NB4 (cell line): ENCODE results near the gene UBD.

ENCODE experiments used
- DNase-seq: peaks from one replicate; pipeline ENCODE4 v3.0.0; 2010; ENCODE audit warnings: low read depth
- H3K4me3 ChIP-seq: one replicate; pipeline ENCODE4 v1.5.1; 2011; ENCODE audit warnings: mild to moderate bottlenecking, low read depth, low read length, moderate library complexity
- MYC ChIP-seq: IDR thresholded peaks from 2 replicates; pipeline ENCODE4 v1.6.1; 2011; ENCODE audit warnings: low read depth, low read length
- POLR2A ChIP-seq: IDR thresholded peaks from 2 replicates; pipeline ENCODE4 v1.6.1; 2011; ENCODE audit warnings: mild to moderate bottlenecking; ENCODE audit not compliant: insufficient read length; ENCODE audit errors: extremely low read depth
- TF ChIP-seq, protein P1 (sequence below): IDR thresholded peaks from 2 replicates; pipeline ENCODE4 v1.6.1; 2011; ENCODE audit warnings: low read depth, low read length
- TF ChIP-seq, protein P2 (sequence below): IDR thresholded peaks from one replicate; pipeline ENCODE4 v1.5.1; 2012; ENCODE audit warnings: low read depth, low read length

UBD gene

DNA sequence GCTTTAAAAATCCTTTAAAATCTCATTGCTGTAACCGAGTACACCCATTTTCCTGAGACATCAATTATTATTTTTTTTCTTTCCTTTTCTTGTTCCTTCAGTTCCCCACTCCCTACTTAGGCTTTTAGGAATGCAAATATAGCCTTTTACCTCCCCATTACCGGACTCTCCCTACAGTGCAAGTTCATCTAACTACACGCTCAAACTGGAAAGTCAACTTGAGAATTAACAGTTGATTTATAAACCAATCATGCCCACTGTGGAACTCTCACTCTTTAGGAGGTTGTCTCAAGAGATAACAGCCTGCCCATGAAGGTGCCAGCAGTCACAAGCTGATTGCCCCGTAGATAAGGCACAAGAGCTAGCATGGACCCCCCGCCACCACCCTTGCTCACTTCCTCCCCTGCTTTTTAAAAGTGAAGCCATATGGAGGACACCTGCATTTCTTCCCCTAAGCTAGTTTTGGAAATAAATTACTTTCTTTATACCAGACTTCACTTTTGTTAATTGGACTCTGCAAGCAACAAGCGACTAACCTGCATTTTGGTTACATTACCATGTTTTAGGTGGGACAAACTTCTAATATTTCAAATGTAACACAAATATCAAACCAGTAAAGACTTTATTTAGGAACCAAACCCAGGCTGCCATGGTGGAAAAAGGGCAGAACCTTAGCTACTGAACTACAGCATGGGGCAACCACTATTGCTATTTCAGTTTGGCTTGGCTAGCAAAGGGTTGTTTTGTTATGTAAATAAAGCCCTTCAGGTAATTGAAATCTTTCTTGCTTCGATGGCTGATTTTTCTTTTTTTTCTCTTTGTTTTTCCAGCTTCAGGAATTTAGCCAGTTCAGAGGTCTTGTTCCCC is 34.9 kb downstream of the UBD start:
- DNase-seq = no peak
- no peak overlapping the region for H3K4me3 ChIP-seq
- TF ChIP-seq, protein P1, sequence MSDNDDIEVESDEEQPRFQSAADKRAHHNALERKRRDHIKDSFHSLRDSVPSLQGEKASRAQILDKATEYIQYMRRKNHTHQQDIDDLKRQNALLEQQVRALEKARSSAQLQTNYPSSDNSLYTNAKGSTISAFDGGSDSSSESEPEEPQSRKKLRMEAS = no peak
- TF ChIP-seq, protein P2, sequence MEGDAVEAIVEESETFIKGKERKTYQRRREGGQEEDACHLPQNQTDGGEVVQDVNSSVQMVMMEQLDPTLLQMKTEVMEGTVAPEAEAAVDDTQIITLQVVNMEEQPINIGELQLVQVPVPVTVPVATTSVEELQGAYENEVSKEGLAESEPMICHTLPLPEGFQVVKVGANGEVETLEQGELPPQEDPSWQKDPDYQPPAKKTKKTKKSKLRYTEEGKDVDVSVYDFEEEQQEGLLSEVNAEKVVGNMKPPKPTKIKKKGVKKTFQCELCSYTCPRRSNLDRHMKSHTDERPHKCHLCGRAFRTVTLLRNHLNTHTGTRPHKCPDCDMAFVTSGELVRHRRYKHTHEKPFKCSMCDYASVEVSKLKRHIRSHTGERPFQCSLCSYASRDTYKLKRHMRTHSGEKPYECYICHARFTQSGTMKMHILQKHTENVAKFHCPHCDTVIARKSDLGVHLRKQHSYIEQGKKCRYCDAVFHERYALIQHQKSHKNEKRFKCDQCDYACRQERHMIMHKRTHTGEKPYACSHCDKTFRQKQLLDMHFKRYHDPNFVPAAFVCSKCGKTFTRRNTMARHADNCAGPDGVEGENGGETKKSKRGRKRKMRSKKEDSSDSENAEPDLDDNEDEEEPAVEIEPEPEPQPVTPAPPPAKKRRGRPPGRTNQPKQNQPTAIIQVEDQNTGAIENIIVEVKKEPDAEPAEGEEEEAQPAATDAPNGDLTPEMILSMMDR = no peak
- TF ChIP-seq POLR2A (no peak), MYC (no peak)

DNA sequence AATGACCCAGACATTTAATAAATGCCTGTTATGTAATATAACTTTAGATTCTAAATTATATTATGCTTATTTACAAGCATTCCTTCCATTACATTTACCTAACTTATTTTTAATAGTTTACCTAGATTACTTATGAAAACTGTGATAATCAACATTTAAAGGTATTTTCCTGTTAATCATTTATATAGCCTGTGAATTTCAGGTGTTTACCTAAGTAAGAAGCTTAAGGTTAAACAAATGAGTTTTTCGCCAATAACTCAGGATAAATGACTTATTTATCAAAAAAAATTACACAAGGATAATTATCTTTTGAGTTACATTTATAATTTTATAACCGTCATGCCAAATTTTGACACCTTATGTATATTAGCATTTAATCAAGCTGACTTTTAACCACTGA is 35.5 kb downstream of the UBD start:
- DNase-seq = no peak
- no peak for TF ChIP-seq MYC
- TF ChIP-seq, protein P2 = no peak
- TF ChIP-seq, protein P1 = no peak
- TF ChIP-seq POLR2A = no peak
- no peak overlapping the region for H3K4me3 ChIP-seq

DNA sequence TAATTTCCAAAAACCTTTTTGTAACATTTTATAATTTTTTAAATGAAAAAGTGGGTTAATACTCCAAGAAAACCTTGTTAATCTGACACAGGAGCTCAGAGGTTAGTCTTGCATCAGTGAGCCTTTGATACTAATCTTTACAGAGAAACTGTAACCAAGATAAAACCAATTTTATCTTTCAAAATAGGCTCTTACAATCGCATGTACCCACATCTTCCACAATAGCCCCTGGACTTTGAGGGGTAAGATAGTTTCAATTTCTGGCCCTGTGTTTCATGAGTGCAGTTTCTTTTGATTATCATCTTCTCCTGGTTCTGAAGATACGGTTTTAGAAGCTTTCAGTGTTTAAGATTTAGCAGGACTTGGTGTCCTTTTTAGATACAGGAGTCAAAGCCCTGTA is 37.3 kb downstream of the UBD start:
- no peak for DNase-seq
- no peak overlapping the region for H3K4me3 ChIP-seq
- TF ChIP-seq POLR2A (no peak), MYC (no peak)
- TF ChIP-seq, protein P1 = no peak
- TF ChIP-seq, protein P2 = no peak

DNA sequence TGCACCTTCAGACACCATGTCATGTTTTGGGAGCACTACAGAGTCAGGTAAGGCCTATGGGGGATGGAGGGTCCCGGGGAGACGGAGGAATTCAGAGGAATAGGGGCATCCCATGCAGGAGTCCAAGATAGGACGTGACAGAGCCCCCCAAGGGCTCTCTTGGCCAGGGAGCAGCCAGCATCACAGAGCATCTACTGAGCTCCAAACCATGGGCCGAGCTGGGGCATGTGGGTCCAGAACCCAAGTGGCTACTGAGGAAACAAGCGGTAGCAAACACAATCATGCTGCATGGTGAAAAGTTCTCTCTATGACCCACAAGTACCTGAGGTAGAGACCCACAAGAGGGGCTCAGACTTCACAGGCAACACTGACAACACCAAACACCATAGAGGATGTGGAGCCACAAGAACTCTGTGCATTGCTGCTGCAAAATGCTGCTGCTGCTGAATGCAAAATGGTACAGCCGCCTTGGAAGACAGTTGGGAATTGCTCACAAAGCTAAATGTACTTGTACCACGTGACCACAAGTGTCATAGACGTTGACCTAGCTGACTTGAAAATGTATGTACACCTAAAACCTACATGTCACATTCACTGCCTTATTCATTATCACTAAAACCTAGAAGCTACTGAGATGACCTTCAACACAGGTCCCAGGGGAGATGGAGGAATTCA is 38.4 kb downstream of the UBD start:
- no peak for DNase-seq
- TF ChIP-seq, protein P1 = no peak
- TF ChIP-seq MYC (no peak), POLR2A (no peak)
- TF ChIP-seq, protein P2 = no peak

DNA sequence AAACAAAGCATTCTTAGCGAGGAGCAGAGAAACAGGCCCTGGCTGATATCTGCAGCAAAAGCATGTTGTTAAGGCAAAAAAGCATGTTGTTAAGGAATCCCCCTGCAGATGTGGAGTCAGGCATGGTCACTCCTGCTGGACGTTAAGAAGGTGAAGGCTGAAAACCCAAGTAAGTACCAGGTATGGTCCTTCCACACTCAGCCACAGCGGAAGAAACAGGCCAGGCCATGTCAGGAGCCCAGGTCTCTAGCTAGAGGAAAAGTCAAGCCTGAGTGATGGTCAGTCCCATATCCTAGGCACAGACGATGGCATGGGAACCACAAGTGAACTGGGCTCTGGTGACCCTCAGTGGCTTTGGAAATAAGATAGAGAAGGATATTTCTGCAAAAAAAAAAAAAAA is 39.3 kb downstream of the UBD start:
- no peak for DNase-seq
- TF ChIP-seq POLR2A (no peak), MYC (no peak)
- TF ChIP-seq, protein P1 = no peak
- TF ChIP-seq, protein P2 = no peak
- H3K4me3 ChIP-seq = no peak overlapping the region

More for the DNA sequence above, 38.4 kb downstream of the UBD start:
- no peak overlapping the region for H3K4me3 ChIP-seq
